ENCODE data around the gene IGSF22.
A peak's percentile ranks its signal among the peaks of the same experiment; 100 is the strongest.
"Not testable (repeated sequence)": the region's sequence is repeated elsewhere in the genome, so short reads cannot be mapped to it uniquely, and the experiment has no call there.

IGSF22 gene

GRCh38 chr11:18691467-18692140 is 34.4 kb downstream of the IGSF22 start:
- not testable (repeated sequence) for DNase-seq (ENCODE audit: low spot score)

DNA sequence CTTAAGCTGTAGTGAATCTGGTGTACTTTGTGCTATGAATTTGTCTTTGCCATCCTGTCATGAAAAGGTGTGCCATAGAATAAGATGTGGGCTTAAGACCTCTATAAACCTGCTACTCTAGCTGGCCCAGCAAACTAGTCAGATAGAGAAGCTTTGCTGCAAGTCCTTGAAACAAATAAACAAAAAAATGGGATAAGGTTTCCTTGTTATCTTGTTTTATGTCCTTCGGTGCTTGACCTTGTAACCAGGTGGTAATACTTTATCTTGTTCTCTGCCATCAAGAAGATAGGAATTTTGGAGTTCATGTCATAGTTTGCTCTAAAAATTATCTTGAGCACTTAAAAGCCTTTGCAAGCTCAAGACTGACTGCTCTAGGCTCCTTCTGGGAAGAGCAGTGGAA is 41.7 kb downstream of the IGSF22 start:
- DNase-seq (ENCODE audit: low spot score), result no peak

DNA sequence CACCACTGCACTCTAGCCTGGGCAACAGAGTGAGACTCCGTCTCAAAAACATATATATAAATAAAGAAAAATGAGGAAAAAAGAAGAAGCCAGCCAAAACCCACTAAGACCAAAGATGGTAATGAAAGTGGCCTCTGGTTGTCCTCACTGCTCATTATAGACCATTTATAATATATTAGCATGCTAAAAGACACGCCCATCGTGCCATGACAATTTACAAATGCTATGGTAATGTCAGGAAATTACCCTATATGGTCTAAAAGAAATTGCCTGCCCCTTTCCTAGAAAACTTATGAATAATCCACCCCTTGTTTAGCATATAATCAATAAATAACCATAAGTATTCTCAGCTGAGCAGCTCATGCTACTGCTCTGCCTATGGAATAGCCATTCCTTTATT is 43.5 kb downstream of the IGSF22 start:
- no peak for DNase-seq (ENCODE audit: low spot score)

DNA sequence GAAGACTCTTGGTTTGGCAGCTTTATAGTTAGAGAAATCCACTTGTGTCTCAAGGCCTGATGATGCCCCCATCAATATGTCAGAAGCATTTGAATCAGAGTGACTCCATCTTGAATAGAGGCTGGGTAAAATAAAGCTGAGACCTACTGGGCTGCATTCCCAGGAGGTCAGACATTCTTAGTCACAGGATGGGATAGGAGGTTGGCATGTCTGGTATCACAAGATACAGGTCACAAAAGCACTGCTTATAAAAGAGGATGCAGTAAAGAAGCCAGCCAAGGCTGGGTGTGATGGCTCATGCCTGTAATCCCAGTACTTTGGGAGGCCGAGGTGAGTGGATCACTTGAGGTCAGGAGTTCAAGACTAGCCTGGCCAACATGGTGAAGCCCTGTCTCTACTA is 44.0 kb downstream of the IGSF22 start:
- DNase-seq (ENCODE audit: low spot score), result not testable (repeated sequence)

- no peak for DNase-seq (ENCODE audit: low spot score)
Measured at GRCh38 chr11:18677560-18677959, 48.4 kb downstream of the IGSF22 start.

- DNase-seq (ENCODE audit: low spot score), result no peak
Measured at GRCh38 chr11:18676803-18677202, 49.2 kb downstream of the IGSF22 start.

GRCh38 chr11:18672209-18672608 is 53.8 kb downstream of the IGSF22 start:
- DNase-seq (ENCODE audit: low spot score), result peak; percentile 64

DNA sequence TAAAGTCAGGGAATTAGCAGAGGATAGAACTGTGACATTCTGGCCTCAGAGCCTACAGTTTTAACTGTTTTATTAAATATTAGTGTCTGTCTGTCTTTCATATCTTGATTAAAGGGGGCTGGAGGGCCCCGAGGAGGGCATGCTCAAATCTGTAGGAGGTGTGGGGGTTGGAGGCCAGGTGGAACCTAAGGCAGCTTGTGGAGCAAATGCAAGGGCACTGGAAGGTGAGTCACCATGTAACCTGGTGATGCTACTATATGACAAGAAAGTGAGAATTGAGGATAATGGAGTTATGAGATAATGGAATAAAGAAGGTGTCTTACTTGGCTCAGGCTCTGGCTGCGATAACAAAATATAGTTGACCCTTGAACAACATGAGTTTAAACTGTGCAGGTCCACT is 54.7 kb downstream of the IGSF22 start:
- no peak for DNase-seq (ENCODE audit: low spot score)

DNA sequence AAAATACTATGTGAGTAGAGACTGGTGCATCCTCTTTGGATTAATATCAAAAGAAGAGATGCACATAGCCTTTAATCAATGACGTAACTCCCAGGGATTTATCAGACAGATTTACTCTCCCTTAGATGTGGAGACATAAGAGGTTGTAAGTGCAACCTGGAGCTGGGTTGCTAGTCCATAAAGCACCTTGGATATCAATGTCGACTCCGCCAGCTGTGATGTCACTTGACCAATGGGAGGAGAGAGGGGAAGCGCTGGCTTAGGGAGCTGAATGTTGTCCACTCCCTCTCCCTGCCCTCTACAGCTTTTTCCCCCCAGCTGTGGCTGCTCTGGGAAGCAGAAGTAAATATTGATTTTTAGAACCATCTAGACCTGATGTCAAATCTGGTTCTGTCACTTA is 56.3 kb downstream of the IGSF22 start:
- DNase-seq (ENCODE audit: low spot score), result no peak

DNA sequence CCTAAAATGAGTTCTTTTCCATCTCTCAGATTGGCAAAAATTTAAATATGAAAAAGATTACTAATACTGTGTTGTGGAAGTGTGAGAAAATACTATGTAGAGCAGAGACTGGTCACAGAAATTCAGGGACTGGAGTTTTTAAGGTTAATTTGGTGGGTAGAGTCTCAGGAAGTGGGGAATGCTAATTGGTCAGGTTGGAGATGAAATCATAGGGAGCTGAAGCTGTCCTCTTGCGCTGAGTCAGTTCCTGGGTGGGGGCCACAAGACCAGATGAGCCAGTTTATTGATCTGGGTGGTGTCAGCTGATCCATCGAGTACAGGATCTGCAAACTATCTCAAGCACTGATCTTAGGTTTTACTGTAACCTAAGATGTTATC is 56.8 kb downstream of the IGSF22 start:
- DNase-seq (ENCODE audit: low spot score), result peak; percentile 40

DNA sequence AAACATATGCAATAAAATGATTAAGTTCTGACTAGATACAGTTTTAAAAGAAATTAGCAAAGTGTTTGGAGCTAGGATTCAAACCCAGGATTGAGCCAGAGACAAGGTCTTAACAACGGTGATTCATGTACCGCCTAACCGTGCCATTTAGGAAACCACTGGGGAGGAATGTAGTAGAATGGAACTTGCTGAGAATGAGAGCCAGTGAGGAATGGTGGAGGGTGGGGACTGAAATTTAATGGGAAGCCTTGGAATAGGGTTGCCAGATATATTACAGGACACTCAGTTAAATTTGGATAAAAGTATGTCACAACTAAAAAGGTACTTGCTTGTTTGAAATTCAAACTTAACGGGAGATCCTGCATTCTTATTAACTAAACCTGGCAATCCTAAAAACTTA is 57.9 kb downstream of the IGSF22 start:
- no peak for DNase-seq (ENCODE audit: low spot score)

DNA sequence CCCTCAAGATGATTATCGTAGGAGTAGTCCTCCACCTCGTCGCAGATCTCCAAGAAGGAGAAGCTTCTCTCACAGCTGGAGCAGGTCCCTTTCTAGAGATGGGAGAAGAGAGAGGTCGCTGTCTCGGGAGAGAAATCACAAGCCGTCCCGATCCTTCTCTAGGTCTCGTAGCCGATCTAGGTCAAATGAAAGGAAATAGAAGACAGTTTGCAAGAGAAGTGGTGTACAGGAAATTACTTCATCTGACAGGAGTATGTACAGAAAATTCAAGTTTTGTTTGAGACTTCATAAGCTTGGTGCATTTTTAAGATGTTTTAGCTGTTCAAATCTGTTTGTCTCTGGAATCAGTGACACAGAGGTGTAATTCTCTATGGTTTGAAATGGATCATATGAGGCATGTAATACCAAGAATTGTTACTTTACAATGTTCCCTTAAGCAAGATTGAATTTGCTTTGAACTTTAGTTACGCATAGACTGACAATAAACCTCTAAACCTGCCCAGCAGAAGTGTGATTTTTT is 60.6 kb downstream of the IGSF22 start:
- DNase-seq (ENCODE audit: low spot score), result not testable (repeated sequence)

GRCh38 chr11:18657673-18658072 is 68.3 kb downstream of the IGSF22 start:
- no peak for DNase-seq (ENCODE audit: low spot score)

Data from RKO (cell line).